ENCODE data around the gene MAMLD1.

MAMLD1 gene

DNA sequence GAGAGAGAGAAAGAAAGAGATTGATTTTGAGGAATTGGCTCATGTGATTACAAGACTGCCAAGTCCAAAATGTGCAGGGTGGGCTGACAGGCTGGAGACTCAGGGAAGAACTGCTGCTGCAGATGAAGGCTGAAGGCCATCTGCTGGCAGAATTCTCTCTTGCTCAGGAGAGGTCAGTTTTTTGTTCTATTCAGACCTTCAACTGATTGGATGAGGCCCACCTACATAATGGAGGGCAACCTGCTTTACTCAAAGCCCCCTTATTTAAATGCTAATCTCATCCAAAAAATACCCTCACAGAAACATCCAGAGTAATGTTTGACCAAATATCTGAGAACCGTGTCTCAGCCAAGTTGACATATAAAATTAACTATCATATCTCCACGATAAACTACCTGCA, 38.2 kb upstream of the MAMLD1 start:
- in situ Hi-C loops (cut with MboI; ENCODE audit: low pct_unique_long_range_greater_than_20kb, low sequenced_read_pairs, unreplicated experiment): no loop called here
- no peak for DNase-seq (ENCODE audit: low spot score)
- TF ChIP-seq, protein P1, sequence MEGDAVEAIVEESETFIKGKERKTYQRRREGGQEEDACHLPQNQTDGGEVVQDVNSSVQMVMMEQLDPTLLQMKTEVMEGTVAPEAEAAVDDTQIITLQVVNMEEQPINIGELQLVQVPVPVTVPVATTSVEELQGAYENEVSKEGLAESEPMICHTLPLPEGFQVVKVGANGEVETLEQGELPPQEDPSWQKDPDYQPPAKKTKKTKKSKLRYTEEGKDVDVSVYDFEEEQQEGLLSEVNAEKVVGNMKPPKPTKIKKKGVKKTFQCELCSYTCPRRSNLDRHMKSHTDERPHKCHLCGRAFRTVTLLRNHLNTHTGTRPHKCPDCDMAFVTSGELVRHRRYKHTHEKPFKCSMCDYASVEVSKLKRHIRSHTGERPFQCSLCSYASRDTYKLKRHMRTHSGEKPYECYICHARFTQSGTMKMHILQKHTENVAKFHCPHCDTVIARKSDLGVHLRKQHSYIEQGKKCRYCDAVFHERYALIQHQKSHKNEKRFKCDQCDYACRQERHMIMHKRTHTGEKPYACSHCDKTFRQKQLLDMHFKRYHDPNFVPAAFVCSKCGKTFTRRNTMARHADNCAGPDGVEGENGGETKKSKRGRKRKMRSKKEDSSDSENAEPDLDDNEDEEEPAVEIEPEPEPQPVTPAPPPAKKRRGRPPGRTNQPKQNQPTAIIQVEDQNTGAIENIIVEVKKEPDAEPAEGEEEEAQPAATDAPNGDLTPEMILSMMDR (IDR thresholded peaks at IDR 0.05; ENCODE audit: extremely low read depth, insufficient read depth, missing control alignments): no peak

DNA sequence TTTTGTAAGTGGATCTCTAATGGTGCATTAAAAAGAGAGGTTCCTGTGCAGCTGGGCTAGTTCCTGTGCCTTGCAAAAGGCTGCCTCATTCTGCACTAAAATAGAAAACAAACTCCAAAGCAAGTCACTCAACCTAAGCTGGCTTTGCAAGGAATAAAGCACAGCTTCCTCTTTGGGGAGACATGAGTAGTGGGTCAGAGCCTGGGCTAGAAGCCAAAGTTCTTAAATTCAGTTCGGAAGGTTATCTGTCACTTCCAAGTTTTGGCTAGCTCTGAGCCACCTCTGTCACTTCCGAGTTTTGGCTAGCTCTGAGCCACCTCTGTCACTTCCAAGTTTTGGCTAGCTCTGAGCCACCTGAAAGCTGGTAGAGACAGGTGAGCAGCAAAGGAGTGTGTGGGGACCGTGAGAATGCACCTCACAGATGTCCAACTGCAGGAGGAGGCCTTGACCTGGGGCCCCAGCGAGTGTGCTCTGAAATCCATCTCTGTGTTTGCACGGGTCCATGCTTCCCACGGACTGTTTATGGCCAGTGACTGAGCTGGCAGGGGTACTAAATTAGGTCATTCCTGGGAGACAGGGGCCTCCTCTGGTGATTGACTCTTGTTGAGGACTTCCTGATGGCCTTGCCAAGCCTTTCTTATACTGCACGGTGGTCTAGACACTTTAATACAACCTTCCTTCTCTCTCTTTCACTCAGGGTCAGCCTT, 36.4 kb upstream of the MAMLD1 start:
- in situ Hi-C loops (cut with MboI; ENCODE audit: low pct_unique_long_range_greater_than_20kb, low sequenced_read_pairs, unreplicated experiment): no loop called here
- TF ChIP-seq, protein P1 (IDR thresholded peaks at IDR 0.05; ENCODE audit: extremely low read depth, insufficient read depth, missing control alignments): no peak
- no peak for DNase-seq (ENCODE audit: low spot score)

GRCh38 chrX:150329282-150329681, 33.8 kb upstream of the MAMLD1 start:
- TF ChIP-seq, protein P1 (IDR thresholded peaks at IDR 0.05; ENCODE audit: extremely low read depth, insufficient read depth, missing control alignments): no peak
- no peak for DNase-seq (ENCODE audit: low spot score)
- in situ Hi-C loops (cut with MboI; ENCODE audit: low pct_unique_long_range_greater_than_20kb, low sequenced_read_pairs, unreplicated experiment): no loop called here

DNA sequence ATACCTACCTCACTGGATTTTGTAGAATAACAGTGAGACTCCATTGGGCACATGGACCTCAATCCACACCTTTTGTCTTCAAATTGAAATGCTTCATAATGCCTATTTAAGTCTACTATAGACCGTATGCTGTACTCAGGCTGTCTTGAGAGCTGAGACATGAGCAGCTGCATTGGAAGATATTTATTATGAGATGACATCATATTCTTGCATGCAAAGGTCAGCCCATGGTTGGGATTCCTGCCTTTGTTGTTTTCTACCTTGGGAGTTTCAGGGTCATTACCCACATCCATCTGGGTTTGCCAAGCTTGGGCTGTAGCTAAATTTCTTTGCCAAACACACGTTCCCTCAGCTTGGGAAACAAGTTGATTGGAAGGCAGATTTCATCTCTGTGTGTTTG, 33.2 kb upstream of the MAMLD1 start:
- in situ Hi-C loops (cut with MboI; ENCODE audit: low pct_unique_long_range_greater_than_20kb, low sequenced_read_pairs, unreplicated experiment): no loop called here
- TF ChIP-seq, protein P1 (IDR thresholded peaks at IDR 0.05; ENCODE audit: extremely low read depth, insufficient read depth, missing control alignments): no peak

GRCh38 chrX:150332023-150332422, 31.1 kb upstream of the MAMLD1 start:
- TF ChIP-seq, protein P1 (IDR thresholded peaks at IDR 0.05; ENCODE audit: extremely low read depth, insufficient read depth, missing control alignments): no peak
- no peak for DNase-seq (ENCODE audit: low spot score)
- in situ Hi-C loops (cut with MboI; ENCODE audit: low pct_unique_long_range_greater_than_20kb, low sequenced_read_pairs, unreplicated experiment): no loop called here

More for the DNA sequence above, 33.2 kb upstream of the MAMLD1 start:
- DNase-seq (ENCODE audit: low spot score): no peak

DNA sequence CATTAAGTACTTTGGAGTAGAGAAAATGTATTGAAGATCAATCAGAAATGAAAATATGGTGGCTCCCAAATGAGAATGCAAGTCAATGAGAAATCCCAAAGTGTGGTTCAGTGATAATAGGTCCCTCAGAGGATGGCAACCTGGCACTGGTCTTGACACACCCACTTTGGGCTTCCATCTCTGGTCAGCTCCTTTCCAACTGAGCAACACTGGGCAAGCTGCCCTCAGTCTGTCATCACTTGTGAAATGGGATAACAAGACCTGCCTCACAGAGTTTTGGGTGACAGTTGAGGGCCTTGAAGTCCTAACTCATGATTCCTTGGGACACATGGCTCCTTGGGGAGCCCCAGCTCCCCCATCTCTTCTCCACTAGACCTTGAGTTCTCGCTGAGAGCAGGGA, 29.0 kb upstream of the MAMLD1 start:
- in situ Hi-C loops (cut with MboI; ENCODE audit: low pct_unique_long_range_greater_than_20kb, low sequenced_read_pairs, unreplicated experiment): no loop called here
- TF ChIP-seq, protein P1 (IDR thresholded peaks at IDR 0.05; ENCODE audit: extremely low read depth, insufficient read depth, missing control alignments): no peak
- DNase-seq (ENCODE audit: low spot score): no peak

Data from GM13977 (cell line).